ENCODE data around the gene INTS2. TPM values are rescaled to one million over a fixed set of nuclear protein-coding genes. Genes with fewer than 3 reads are reported as not detected.

Gene INTS2
- total RNA-seq, 6 experiments from 2014 or later: 4.2 to 6.5 (median 4.9) TPM

DNA sequence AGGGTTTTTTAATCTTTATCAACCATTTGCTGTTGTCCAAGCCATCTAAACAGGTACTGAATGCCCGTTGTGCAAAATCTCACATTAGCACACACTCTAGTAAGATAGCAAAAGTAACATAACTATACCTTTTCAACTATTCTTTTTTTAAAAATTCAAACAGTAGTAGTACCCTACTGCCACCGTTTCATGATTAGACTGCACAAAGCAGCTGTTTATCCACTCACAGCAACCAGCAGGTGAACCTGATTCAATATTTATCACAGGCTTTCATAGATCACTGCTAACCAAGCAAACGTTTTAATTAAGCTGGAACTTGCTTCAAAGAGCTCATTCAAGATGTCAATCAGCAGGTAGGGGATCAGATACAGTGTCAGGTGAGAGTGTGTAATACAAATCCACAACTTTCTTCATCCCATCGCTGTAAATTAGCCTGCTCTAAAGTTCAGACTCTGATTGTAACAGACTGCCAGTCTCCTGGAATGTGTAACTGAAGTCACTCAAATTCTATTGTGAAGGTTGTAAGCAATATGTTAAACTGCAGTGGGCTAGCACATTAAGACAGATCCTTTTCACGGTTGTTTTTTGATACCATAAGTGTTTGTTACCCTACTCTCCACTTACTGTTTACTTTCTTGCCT lies 111.8 kb downstream of the INTS2 start:
- H3K27me3 ChIP-seq: no peaks in the 10 kb centered on the region
- WGBS (ENCODE audit: insufficient coverage, low coverage, low lambda C conversion rate, missing lambda C conversion rate): 70% methylated on average over 5 of the region's 5 CpGs
- H3K36me3 ChIP-seq: no peaks in the 10 kb centered on the region
- ATAC-seq: no peak
- H3K9me3 ChIP-seq: no peaks in the 10 kb centered on the region
- DNase-seq: no peak
- no peak overlapping the region for H3K27ac ChIP-seq
- intact Hi-C loops (cut with DNase I): no loop called here
- H3K4me1 ChIP-seq: no peaks in the 10 kb centered on the region
- H3K4me3 ChIP-seq: no peak overlapping the region
- TF ChIP-seq POLR2A (IDR thresholded peaks at IDR 0.05): no peak
- TF ChIP-seq, protein P1, sequence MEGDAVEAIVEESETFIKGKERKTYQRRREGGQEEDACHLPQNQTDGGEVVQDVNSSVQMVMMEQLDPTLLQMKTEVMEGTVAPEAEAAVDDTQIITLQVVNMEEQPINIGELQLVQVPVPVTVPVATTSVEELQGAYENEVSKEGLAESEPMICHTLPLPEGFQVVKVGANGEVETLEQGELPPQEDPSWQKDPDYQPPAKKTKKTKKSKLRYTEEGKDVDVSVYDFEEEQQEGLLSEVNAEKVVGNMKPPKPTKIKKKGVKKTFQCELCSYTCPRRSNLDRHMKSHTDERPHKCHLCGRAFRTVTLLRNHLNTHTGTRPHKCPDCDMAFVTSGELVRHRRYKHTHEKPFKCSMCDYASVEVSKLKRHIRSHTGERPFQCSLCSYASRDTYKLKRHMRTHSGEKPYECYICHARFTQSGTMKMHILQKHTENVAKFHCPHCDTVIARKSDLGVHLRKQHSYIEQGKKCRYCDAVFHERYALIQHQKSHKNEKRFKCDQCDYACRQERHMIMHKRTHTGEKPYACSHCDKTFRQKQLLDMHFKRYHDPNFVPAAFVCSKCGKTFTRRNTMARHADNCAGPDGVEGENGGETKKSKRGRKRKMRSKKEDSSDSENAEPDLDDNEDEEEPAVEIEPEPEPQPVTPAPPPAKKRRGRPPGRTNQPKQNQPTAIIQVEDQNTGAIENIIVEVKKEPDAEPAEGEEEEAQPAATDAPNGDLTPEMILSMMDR (IDR thresholded peaks at IDR 0.05): no peak

Small RNA genes within 50 kb of the gene (small RNA-seq; reads per million reads assigned to genes)
- 0 reads per million in 2 experiments for gene RF00019

Other genes with a start within 250 kb of the INTS2 start
- 1 to 10 TPM; 1.0 to 1.6 (median 1.1) TPM for gene BRIP1, start 64.5 kb downstream of the INTS2 start, total RNA-seq
- gene MED13, start 137.3 kb upstream of the INTS2 start, total RNA-seq: 10 to 100 TPM; 22.9 to 36.3 (median 32.5) TPM

All from right lobe of liver (tissue), 6 donors.